Measurements from ENCODE around the gene TRIO.
"Not testable (repeated sequence)": the region's sequence is repeated elsewhere in the genome, so short reads cannot be mapped to it uniquely, and the experiment has no call there.

TRIO gene

DNA sequence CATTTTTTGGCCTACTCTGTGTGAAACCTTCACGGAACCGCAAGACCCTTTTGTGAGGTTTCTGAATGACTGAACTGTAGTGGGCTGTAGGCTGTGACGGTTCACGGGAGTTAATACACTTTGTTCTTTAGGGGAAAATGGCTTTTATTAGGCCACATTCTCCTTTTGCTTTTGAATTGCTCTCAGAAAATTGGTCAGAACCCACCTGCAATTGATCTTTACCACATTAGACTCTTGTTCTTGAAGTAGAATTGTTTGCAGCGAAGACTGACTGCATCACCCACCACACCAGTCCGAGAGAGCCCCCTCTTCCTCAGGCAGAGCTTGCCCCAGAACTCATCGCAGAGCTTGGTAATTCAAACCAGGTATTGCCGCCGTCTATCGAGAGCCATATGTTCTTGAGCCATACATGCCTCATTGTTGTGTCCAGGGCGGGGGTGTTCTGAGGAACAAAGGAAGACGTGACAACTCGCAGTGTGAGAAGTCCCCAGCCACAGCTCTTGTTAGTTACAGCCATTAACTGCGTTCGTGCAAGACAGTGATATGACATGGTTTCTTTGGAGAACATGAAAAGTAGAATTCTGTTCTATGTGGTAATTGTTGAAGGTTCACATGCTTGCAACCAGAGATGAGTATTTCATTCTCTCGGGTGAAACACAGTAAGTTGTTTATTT is 272.0 kb downstream of the TRIO start:
- no peak for DNase-seq (ENCODE audit: low spot score)

DNA sequence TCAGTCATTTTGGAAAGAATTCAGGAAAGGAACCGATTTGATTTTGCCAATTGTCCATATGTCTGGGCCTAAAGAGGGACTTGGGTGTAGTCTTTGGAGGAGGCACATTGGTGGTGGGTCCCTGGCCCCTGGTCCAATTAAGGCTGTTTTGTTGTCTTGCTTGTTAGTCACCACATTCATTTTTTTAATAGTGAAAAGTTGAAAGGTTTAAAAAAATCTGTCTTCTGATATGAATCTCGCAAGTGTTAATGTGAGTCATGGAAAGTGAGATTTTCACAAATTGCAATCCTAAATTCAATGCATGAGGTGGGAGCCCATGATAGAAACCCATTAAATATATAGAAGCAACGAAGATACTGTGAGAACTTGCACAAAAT is 272.5 kb downstream of the TRIO start:
- no peak for DNase-seq (ENCODE audit: low spot score)

DNA sequence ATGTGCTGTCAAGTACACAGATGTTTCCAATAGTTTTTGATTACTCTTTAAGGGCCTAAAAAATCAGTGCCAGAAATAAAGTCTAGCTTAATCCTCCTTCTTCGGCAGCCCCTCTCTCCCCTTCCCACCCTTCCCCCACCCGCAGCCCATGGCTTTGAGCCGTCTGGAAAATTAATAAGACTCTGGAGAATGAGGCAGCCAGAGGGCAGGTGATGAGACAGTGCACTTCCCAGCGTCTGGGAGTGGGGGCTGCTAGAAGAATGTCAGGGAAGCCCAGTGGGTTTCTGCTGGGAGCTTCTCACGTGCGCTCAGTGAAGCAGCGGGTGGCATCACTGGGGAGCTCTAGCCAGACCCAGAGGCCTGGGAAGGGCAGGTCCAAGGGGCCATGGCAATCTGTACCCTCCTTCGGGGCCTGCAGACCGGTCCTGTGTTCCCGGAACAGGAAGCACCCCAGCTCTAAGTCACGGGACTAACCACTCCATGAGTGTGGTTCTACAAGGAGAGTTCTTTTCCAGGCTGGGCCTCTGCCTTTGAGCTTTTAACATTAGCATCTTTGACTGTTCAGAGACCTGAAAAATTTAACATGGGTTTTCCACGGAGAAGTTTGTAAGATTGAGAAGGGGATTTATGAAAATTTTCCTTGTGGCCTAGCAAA is 273.6 kb downstream of the TRIO start:
- DNase-seq (ENCODE audit: low spot score): no peak

DNA sequence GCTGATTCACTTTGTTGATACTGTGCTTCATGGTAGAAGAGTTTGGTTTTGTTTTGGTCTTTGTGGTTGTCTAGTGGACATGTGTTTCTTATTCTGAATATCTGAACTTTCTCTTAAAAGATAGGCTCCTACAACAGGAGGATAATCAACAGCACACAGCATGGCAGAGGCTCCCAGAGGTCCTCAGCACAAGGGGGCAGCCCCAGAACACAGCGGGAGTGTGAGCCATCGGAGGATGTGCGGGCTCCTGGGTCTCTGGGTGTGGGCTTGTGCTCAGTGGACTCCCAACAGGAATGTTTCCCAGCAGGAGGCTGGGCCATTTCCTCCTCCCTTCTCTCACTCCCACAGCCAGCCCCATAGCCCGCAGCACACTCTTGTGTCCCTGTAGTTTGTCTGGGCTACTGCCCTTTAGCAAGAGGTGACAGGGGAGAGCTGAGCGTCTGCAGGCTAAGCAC is 274.2 kb downstream of the TRIO start:
- no peak for DNase-seq (ENCODE audit: low spot score)

DNA sequence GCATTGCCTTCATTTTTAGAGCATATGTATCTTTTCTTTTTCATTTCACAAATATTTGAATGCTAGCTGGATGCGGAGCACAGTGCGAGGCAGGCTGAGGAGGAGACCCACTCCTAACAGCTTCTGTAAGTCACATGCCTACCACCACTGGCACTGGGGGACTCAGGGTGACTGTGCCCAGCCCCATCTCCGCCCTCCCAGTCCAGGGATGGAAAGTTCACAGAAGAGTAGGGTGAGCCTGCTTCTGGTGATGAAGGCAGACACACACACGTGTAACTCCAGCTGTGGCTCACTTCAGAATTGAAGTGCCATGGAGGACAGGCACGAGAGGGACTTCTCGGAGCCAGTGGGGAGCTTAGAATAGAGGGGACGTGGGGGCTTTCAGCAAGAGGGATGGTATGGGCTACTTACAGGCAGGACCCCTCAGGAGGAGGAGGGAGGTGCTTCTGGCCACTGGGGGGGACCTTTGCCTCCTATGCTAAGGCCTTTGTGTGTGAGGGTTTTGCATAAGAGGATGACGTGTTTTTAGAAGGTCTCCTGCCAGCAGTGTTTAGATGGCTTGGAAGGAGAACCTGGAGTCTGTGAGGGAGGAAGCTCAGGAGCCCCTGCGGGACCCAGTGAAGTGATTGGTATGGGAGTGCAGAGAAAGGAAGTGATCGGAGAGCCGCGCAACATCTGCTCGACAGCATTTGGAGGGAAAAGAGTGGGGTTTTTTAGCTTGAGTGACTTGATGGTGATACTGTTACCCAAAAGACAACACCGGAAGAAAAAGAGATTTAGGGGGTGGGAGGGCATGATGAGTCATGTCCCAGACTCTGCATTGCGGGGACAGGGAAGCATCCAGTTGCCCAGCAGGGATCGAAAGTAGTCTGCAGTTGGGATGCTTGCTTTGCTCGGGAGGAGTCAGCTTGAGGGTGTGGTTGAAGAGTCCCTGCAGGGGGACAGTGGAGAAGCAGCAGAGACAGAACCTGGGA is 274.9 kb downstream of the TRIO start:
- no peak for DNase-seq (ENCODE audit: low spot score)

DNA sequence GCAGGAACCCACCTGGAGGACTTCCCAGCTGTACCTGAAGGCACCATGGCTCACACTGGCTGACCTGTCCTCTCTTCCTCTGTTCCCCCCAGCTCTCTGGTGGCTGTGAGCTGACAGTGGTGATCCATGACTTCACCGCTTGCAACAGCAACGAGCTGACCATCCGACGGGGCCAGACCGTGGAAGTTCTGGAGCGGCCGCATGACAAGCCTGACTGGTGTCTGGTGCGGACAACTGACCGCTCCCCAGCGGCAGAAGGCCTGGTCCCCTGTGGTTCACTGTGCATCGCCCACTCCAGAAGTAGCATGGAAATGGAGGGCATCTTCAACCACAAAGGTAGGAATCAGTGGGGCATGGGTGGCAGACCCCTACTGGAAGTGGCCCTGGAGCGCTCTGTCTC is 276.5 kb downstream of the TRIO start:
- no peak for DNase-seq (ENCODE audit: low spot score)

DNA sequence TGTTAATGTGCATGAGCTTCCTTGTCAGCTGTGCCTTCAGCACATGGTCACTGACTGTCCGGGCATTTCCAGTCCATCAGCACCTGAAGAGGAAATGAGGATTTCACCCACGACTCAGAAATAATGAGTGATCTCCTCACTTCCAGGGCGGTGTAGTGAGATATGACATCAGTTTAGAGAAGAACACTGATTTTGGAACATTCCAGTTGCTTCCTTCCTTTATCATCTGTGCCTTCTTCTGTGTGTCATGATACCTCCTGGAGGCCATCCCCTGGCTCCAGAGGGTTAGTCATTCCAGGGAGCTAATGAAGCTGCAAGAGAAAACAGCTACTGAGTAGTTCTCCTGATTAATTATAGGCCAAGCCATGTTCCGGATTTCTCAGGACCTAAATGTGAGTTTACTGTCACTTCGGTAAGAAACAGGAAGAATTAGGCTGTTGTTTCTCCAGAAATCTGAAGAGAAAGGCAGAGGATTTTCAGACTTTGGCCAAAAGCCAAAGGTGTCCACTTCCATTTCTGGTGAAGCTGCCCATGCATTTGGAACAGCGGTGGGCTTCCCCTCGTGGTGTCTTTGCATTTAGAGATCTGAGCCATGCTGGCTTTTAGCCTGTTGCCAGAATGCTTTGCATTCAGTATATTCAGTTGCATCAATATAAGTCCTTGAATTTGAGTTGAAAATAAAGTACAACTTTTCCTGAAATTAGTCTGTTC is 277.1 kb downstream of the TRIO start:
- DNase-seq (ENCODE audit: low spot score): no peak

DNA sequence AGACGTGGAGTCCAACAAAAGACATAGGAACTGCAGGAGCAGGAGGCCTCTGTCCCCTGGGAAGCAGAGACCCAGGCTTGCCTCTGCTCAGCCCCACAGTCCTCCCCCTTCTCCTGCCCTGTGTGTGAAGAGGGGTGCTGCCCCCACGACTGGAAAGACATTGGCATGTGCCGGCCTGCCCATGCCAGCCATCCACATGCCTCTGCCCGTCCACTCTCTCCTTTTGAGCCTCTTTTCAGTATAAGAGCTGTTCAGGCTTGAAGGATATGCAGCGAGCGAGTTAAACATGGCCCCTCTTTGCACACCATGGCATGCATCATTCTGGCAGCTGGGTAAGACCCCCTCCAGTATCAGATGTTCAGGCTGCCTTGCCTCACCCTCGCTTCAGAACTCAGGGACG is 278.7 kb downstream of the TRIO start:
- no peak for DNase-seq (ENCODE audit: low spot score)

DNA sequence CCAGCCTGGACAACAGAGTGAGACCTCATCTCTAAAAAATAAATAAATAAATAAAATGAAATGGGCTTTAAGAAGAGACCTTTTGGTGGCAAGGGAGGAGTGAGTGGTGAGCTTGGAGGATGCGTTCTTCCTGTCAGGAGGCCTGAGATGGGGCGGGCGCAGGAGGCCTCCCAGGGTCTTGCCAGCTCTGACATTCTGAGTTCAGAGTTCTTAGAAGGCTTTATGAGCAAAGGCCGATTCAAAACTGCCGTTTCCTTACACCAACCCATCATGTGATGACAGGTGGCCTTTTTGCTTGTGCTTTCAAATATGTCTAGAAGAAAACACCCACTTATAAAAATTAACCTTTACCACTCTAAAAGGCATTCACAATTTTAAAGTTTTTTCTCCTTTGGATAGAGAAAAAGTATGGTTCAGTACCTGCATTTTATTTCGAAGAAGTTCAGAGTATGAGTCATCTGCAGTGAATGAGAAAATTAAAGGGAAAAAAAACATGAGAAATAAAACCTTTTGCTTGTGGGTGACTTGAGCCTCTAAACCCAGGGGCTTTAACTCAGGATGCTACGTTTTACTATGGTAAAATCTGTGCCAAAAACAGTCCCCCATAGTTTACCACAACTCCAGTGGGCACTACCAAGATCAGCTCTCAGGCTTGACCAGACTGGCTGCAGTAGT is 281.0 kb downstream of the TRIO start:
- DNase-seq (ENCODE audit: low spot score): no peak

DNA sequence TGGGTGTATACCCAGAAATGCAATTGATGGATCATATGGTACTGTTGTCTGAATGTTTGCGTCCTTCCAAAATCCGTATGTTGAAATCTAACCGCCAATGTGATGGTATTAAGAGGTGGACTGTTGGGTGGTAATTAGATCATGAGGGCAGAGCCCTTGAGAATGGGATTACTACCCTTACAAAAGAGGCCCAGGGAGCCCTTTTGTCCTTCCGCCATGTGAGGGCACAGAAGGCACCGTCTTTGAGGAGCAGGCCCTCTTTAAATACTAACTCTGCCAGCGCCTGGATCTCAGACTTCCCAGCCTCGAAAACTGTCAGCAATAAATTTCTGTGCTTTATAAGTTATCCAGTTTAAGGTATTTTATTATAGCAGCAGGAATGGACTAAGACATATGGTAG is 282.4 kb downstream of the TRIO start:
- no peak for DNase-seq (ENCODE audit: low spot score)

DNA sequence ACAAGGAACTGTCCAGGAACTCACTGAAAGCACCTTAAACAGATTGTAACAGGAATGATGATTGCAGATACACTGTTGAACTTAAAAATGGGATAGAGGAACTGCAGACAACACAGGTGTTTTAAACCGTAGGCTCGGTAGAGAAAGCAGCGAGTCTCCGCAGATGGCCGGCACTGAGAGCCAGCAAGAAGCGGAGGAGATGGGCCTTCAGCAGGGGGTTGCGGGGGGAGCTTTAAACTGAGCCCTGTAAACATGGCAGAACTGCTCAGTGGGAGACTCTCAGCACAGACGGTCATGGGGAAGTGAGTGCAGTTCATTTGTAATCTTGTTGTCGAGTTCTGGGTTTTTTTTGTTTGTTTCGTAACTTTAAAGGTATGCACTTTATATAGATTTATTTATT is 283.4 kb downstream of the TRIO start:
- no peak for DNase-seq (ENCODE audit: low spot score)

DNA sequence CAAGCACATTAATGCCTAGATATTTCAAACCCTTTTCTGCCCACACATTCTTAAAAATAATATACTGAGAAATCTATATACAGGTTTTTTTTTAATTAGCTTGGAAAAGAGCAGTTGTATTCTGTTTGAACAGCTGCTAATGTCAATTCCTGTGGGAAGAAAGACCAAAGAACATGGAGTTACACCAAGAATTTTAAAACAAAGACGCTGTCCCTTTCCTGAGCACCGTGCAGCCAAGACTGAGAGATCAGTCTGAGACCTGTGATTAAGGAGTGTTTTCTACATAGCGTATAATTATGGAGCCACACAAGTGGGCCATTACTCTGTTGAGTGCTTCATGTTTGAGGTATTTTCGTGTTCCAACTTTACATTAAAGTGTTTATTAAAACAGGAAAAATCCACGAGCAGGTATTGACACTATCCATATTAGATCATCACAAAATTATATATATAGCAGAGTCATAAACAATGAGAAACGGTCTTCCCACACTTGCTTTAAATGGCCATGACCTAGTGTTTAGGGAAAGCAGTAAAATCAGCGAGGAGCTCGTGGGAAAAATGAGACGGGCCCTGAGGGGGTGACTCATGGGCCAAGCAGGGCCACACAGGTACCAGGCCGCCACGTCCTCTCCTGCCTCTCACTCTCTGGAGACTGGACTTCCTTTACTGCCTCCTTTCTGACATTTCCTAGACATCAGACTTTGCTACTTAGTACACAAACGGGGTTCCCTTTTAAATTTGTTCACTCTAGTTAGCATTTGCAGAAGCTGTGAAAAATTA is 285.4 kb downstream of the TRIO start:
- DNase-seq (ENCODE audit: low spot score): peak; percentile 65

DNA sequence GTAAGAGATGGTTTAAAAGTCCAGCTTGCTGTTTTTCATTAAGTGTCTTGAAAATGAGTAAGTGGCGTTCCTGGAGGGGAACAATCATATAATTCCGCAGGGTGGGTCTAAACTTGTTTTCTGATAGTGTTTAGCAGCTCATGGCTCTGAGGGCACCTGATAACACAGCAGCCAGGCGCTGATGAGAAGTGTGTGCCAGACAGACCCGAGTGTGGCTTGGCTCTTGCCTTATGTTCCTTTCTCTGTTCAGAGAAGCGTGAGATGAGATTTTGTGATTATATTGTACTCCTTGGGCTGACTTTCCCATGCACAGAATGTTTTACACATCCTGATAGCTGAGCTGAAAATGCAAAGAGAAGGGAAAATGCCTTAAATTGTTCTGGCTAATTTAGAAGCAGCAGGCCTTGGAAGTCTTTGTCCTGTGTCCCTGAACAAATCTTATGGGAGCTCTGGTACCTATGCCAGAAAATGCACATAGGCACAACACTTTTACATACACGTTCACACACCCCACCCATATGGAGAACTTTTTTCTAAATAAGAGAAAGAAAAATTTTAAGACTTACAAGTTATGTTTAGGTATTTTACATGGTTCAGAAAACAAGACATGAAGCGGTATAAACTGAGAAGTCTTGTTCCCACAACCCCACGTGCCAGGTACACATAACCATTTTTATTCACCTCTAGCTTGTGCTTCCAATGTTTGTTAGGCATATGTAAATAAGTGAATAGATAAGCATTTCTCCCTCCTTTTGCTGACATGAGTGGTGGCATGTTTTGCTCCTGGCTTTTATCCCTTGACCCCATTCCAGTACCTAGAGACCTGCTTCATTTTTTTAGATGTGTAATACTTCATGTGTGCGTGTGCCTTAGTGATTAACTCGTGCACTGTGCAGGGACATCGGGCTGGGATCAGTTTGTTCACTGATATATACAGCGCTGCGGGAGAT is 286.2 kb downstream of the TRIO start:
- peak; percentile 82 for DNase-seq (ENCODE audit: low spot score)

DNA sequence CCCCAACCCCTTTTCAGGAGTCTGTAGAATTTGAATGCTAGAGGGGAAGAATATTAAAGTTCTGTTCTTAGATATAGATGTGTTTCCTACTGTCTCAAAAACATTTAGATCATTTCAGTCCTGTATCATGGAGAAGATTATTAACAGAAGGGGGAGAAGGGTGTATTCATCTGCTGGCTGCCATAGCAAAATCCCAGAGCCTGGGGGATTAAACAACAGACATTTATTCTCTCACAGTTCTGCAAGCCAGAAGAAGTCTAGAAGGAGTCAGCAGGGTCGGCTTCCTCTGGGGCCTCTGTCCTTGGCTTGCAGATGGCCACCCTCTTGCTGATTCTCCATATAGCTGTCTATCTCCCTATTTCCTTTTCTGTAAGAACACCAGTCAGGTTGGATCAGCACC is 288.4 kb downstream of the TRIO start:
- no peak for DNase-seq (ENCODE audit: low spot score)

DNA sequence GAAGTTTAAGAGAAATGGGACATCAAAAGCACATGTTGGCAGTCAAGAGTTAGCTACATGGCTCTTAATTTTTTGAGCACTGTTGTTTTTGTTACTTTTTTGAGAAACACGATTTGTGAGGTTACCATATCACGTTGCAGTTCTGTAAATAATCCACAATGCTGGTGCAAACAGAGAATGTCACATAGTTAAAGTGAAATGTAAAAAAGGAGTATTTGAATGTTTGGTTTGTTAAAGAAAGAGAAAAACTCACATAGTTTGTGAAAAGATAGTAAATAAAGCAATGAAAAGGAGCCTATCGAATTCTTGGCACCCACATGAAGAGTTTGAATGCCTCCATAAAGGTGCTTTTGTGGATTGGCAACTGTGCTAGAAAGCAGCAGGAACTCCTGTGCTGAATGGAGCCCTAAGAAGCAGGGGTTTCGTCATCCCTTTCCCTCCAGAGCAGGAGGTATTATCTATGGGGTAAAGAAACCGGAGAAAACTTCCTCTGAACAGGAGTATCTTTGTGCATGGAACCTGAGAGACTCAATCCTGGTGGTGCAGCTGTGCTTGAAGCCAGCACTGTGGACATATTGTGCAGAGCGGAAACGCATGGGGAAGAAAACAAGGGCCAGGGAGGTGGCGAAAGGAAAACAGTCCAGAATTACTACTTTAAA is 289.9 kb downstream of the TRIO start:
- DNase-seq (ENCODE audit: low spot score): no peak

DNA sequence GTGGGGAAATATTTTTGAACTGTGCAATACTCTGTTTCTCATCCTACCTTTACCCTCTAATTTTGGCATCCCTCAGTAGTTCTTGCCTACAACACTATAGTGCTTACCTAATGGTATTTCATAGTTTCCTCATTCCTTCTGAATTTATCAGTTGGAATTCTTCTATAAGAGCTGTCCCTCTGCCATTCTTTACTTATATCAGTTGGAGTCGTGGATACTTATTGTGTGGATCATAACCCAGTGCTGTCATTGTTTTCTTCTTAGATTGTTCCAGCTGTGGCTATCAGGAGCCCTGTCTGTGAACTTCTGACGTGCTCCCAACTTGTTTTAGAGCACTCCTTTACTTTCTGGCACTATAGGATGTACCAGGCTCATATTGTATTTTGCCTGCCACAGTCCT is 292.3 kb downstream of the TRIO start:
- DNase-seq (ENCODE audit: low spot score): no peak

DNA sequence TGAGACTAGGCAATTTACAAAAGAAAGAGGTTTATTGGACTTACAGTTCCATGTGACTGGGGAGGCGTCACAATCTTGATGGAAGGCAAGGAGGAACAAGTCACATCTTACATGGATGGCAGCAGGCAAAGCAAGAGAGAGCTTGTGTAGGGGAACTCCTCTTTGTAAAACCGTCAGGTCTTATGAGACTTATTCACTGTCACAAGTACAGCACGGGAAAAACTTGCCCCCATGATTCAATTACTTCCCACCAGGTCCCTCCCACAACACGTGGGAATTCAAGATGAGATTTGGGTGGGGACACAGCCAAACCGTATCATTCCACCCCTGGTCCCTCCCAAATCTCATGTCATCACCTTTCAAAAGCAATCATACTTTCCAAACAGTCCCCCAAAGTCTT is 293.0 kb downstream of the TRIO start:
- not testable (repeated sequence) for DNase-seq (ENCODE audit: low spot score)

DNA sequence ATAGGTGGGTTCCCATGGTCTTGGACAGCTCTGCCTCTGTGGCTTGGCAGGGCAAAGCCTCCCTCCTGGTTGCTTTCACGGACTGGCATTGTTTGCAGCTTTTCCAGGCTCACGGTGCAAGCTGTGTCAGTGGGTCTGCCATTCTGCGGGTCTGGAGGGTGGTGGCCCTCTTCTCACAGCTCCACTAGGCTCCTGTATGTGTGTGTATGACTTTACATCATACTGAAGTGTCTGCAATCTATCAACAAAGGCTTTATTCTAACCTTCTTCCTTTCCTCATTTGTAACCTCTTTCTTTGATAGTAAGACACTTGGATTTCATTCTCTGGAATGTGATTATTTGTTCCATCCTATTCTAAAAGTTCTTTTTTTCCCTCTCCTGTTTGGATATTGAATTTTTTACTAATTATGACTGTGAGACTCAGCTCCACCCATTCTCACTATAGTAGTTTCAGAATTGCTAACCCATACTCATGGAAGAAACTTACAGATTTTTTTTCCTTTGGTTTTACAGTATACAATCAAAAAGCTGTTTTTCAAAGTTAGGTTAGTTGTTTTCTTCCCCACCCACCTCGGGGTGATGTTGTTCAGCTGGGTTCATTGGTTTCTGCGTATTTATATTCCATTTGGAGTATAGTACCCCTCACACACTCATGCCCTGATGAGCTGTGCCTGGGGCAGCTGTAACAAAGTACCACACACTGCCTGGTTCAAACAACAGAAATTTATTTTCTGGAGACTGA is 293.8 kb downstream of the TRIO start:
- no peak for DNase-seq (ENCODE audit: low spot score)
